ENCODE results near the gene KCNG3.

- TF ChIP-seq CTCF (IDR thresholded peaks at IDR 0.05) (no peak), EP300 (IDR thresholded peaks at IDR 0.05) (no peak)
These were observed 23.1 kb downstream of the KCNG3 start for GRCh38 chr2:42470706-42471105.
